Heart left ventricle (tissue), 13 donors: ENCODE data around the gene TBCK.

Source experiments
- POLR2A ChIP-seq, 2 donors: fragments of 450-650 bp; IDR thresholded peaks; one replicate each; pipeline ENCODE4 v1.6.1; 2017; ENCODE audit warnings: antibody characterized with exemption in 2 of 2, mild to moderate bottlenecking in 2 of 2, moderate library complexity in 2 of 2
- TF ChIP-seq, protein P1 (sequence below), 12 donors: fragments of 200-600 bp; sonication (generic) in 4 of 12; IDR thresholded peaks; one replicate each; pipeline versions ENCODE4 v1.5.0 to v1.8.0; 2018 to 2022; ENCODE audit warnings: antibody characterized with exemption in 12 of 12, mild to moderate bottlenecking in 5 of 12
- donor health status: ischemic (EF 13 %, LVEDD 7.1; RV severe dilation, severe dysfunction).
- donor health status: DM: no; HTN: yes; CAD: no.
- donor health status: DM: no; HTN: no; CAD: no.
- donor health status: ischemic (EF 25% LVEDD 6.9; RV normal size, moderate dysfunction).
- donor health status: ischemic (EF 25% LVEDD 5.7; RV mildly dilated, moderate dysfunction).
- donor health status: ischemic (EF 35%, LVEDD 5.7; RV mildly dilated, moderate dysfunction).
- donor health status: nonischemic (EF 11% LVEDD 7.7; RV severe dilation, severe dysfunction).
- donor health status: DM: yes; HTN: yes; CAD: no.
- donor health status: PGD.
- donor health status: ischemic (EF 29% LVEDD 5.4; RV normal size, mild dysfunction).
- donor health status: nonischemic (EF 23%, LVEDD 6.1; RV moderate dilation, normal function).

DNA sequence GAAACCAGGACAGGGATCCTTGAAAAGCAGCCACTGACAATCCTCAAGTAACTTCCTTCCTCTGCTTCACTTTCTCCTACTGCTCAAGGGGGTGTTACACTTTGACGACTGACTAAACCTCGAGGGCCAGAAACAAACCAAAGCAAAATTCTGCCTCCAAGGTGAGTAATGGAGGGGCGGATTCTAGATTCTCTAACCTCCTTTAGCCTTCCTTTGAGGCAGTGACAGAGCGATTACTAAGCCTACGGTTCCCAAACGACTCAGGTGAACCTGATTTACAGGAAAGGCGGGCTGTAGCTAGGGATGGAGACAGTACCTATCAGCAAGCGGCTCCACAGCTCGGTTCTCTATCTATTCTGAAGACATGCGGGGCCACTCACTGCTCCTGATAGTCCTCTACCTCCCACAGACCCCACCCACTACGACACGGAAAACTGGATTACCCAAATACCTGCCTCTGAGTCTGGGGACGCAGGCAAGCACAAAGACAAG, 487 bp downstream of the TBCK start:
- TF ChIP-seq, protein P1, sequence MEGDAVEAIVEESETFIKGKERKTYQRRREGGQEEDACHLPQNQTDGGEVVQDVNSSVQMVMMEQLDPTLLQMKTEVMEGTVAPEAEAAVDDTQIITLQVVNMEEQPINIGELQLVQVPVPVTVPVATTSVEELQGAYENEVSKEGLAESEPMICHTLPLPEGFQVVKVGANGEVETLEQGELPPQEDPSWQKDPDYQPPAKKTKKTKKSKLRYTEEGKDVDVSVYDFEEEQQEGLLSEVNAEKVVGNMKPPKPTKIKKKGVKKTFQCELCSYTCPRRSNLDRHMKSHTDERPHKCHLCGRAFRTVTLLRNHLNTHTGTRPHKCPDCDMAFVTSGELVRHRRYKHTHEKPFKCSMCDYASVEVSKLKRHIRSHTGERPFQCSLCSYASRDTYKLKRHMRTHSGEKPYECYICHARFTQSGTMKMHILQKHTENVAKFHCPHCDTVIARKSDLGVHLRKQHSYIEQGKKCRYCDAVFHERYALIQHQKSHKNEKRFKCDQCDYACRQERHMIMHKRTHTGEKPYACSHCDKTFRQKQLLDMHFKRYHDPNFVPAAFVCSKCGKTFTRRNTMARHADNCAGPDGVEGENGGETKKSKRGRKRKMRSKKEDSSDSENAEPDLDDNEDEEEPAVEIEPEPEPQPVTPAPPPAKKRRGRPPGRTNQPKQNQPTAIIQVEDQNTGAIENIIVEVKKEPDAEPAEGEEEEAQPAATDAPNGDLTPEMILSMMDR (IDR thresholded peaks at IDR 0.05) = no peak
- no peak for TF ChIP-seq POLR2A (IDR thresholded peaks at IDR 0.05)
